Caco-2 (cell line): ENCODE measurements around the gene TEX22. TPM values are rescaled to one million over a fixed set of nuclear protein-coding genes. Genes with fewer than 3 reads are reported as not detected.

Source experiments
- BruUV-seq: library from RNA; stranded (reverse); fragments of 400-500 nt; replicated peaks from 2 replicates; lab custom pipeline; 2021; lab: Mats Ljungman, UMichigan
- CTCF ChIA-PET: fragments of 300-600 bp; sonication (Branson Sonifier 250); formaldehyde crosslinking; loops from one replicate; lab custom pipeline; 2022; ENCODE audit warnings: antibody characterized with exemption; lab: Charles Lee
- POLR2A ChIA-PET: fragments of 300-600 bp; sonication (Branson Sonifier 250); formaldehyde crosslinking; loops from one replicate; lab custom pipeline; 2022; ENCODE audit warnings: antibody characterized with exemption; lab: Charles Lee
- DNase-seq, 2 experiments: peaks; one replicate each; pipeline versions ENCODE4 v3.0.0 to v3.0.0-alpha.2; 2020 to 2022
- H3K27me3 ChIP-seq: replicated peaks from 2 replicates; pipeline ENCODE4 v1.6.0; 2011; ENCODE audit warnings: low read length; ENCODE audit not compliant: control insufficient read depth, insufficient read depth
- H3K36me3 ChIP-seq: 2 replicates; pipeline ENCODE4 v1.5.1; 2011; ENCODE audit warnings: low read length; ENCODE audit not compliant: control insufficient read depth, insufficient read depth
- H3K4me1 ChIP-seq: fragments of 250-450 bp; sonication (Bioruptor Pico); 2 replicates; pipeline ENCODE4 v1.5.1; 2020; ENCODE audit warnings: mild to moderate bottlenecking
- H3K4me3 ChIP-seq: 2 replicates; pipeline ENCODE4 v1.5.1; 2011; ENCODE audit warnings: low read depth, mild to moderate bottlenecking, control low read depth, low read length
- H3K9me3 ChIP-seq: fragments of 250-450 bp; sonication (Bioruptor Pico); 2 replicates; pipeline ENCODE4 v1.5.1; 2020; ENCODE audit warnings: mild to moderate bottlenecking, moderate library complexity
- H3K27ac Mint-ChIP-seq: one replicate; pipeline ENCODE4 v1.8.0; 2022; ENCODE audit warnings: mixed read lengths; ENCODE audit not compliant: unreplicated experiment
- H3K27me3 Mint-ChIP-seq: one replicate; pipeline ENCODE4 v1.8.0; 2022; ENCODE audit warnings: mixed read lengths; ENCODE audit not compliant: insufficient read depth, unreplicated experiment
- H3K36me3 Mint-ChIP-seq: one replicate; pipeline ENCODE4 v1.8.0; 2022; ENCODE audit warnings: mild to moderate bottlenecking, mixed read lengths; ENCODE audit not compliant: insufficient read depth, unreplicated experiment
- H3K4me1 Mint-ChIP-seq: one replicate; pipeline ENCODE4 v1.8.0; 2022; ENCODE audit warnings: low read depth, mixed read lengths; ENCODE audit not compliant: unreplicated experiment
- H3K4me3 Mint-ChIP-seq: one replicate; pipeline ENCODE4 v1.8.0; 2022; ENCODE audit warnings: mild to moderate bottlenecking, moderate library complexity, mixed read lengths; ENCODE audit not compliant: unreplicated experiment
- H3K9me3 Mint-ChIP-seq: one replicate; pipeline ENCODE4 v1.8.0; 2022; ENCODE audit warnings: mixed read lengths; ENCODE audit not compliant: unreplicated experiment
- intact Hi-C: fragments of 100-400 bp; cut with micrococcal nuclease; formaldehyde crosslinking; loops from one replicate; pipeline ENCODE4 v1.10.0; 2022; ENCODE audit not compliant: unreplicated experiment
- total RNA-seq: library from RNA; stranded (reverse); gene quantifications from 2 replicates; pipeline ENCODE4 v1.2.3, GENCODE V29; 2022
- TF ChIP-seq, protein P1 (sequence below), 2 experiments: fragments of 200-600 bp in 1 of 2; IDR thresholded peaks; 1 replicate in 1 of 2; 2 replicates in 1 of 2; pipeline versions ENCODE4 v1.5.1 to v1.8.0; 2011 to 2022; ENCODE audit warnings: antibody characterized with exemption in 1 of 2, control low read depth in 1 of 2, inconsistent platforms in 1 of 2, low read depth in 1 of 2, low read length in 1 of 2, mild to moderate bottlenecking in 1 of 2, moderate library complexity in 1 of 2; ENCODE audit not compliant: insufficient read depth in 1 of 2, severe bottlenecking in 1 of 2, unreplicated experiment in 1 of 2

TEX22 gene
- total RNA-seq, 1 experiment from 2014 or later, result 0.86 TPM

DNA sequence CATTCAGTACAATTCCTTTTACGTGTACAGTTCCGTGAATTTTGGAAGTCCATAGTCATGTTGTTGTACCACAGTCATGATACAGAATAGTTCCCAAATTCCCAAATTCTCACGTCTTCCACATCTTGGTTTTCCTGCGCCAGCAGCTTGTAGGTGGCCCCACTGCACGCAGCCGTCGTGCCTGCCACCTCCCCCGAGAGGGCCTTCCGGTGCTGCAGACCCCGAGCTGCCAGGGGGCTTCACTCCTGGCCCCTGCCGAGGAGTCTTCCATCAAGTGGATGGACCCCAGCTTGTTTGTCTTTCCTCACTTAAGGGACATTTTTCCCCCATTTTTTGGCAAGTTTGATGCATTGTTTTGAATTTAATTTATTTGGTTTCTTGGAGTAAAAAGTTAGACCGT is 38.1 kb downstream of the TEX22 start:
- POLR2A ChIA-PET, result no interaction called here
- no peaks in the 10 kb centered on the region for H3K27me3 ChIP-seq
- no peak overlapping the region for H3K27ac Mint-ChIP-seq
- no peaks in the 10 kb centered on the region for H3K9me3 Mint-ChIP-seq
- H3K4me3 Mint-ChIP-seq, result no peak overlapping the region
- DNase-seq, result no peak
- no TSS peak for BruUV-seq
- H3K27me3 Mint-ChIP-seq, result no peaks in the 10 kb centered on the region
- H3K4me3 ChIP-seq, result no peak overlapping the region
- TF ChIP-seq, protein P1, sequence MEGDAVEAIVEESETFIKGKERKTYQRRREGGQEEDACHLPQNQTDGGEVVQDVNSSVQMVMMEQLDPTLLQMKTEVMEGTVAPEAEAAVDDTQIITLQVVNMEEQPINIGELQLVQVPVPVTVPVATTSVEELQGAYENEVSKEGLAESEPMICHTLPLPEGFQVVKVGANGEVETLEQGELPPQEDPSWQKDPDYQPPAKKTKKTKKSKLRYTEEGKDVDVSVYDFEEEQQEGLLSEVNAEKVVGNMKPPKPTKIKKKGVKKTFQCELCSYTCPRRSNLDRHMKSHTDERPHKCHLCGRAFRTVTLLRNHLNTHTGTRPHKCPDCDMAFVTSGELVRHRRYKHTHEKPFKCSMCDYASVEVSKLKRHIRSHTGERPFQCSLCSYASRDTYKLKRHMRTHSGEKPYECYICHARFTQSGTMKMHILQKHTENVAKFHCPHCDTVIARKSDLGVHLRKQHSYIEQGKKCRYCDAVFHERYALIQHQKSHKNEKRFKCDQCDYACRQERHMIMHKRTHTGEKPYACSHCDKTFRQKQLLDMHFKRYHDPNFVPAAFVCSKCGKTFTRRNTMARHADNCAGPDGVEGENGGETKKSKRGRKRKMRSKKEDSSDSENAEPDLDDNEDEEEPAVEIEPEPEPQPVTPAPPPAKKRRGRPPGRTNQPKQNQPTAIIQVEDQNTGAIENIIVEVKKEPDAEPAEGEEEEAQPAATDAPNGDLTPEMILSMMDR (IDR thresholded peaks at IDR 0.05; ENCODE audit: insufficient read depth in 1 of 2, low read depth in 1 of 2, low read length in 1 of 2, severe bottlenecking in 1 of 2, unreplicated experiment in 1 of 2), result no peak
- 0 out of 2 replicates have a peak, but pooled peaks cover 4% of the 10 kb centered on the region for H3K4me1 ChIP-seq
- no peaks in the 10 kb centered on the region; the same call in 1 of the 2 replicates for H3K36me3 ChIP-seq
- H3K4me1 Mint-ChIP-seq, result peaks cover 4% of the 10 kb centered on the region
- H3K9me3 ChIP-seq, result no peaks in the 10 kb centered on the region
- H3K36me3 Mint-ChIP-seq, result peaks cover 21% of the 10 kb centered on the region
- CTCF ChIA-PET, result no interaction called here
- intact Hi-C loops, result no loop called here

DNA sequence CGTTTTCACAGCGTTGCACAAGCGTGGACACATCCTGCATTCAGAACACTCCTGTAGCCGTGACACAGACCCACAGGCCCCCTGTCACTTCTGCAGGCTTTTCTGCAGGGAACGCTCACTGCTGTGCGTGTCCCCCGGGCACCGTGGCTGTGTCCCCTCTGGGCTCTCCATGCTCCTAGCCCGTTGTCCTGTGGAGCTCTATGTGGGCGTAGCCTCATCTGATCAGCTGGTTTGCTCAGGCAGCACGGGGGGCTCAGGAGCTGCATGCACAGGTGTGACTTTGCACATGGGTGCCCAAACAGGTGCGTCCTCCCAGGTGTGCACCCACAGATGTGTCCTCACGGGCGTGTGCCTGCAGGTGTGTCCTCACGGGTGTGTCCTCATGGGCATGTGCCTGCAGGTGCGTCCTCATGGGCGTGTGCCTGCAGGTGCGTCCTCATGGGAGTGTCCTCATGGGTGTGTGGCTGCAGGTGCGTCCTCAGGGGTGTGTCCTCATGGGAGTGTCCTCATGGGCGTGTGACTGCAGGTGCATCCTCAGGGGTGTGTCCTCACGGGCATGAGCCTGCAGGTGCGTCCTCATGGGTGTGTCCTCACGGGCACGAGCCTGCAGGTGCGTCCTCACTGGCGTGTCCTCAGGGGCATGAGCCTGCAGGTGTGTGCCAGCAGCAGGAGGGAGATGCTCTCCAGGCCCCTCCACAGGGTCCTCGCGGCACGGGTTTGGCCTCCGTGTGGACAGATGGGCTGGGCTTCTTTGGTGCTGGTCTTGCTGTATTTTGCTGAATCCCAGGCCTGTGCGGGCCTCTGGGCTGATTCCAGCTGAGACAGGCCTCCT is 38.8 kb downstream of the TEX22 start:
- DNase-seq, result no peak
- CTCF ChIA-PET, result no interaction called here
- peaks cover 4% of the 10 kb centered on the region for H3K4me1 Mint-ChIP-seq
- POLR2A ChIA-PET, result no interaction called here
- H3K4me1 ChIP-seq, result 0 out of 2 replicates have a peak, but pooled peaks cover 4% of the 10 kb centered on the region
- TF ChIP-seq, protein P1 (IDR thresholded peaks at IDR 0.05; ENCODE audit: insufficient read depth in 1 of 2, low read depth in 1 of 2, low read length in 1 of 2, severe bottlenecking in 1 of 2, unreplicated experiment in 1 of 2), result no peak
- H3K27ac Mint-ChIP-seq, result no peak overlapping the region
- H3K27me3 ChIP-seq, result no peaks in the 10 kb centered on the region
- BruUV-seq, result no TSS peak
- intact Hi-C loops, result no loop called here
- no peaks in the 10 kb centered on the region for H3K27me3 Mint-ChIP-seq
- peaks cover 21% of the 10 kb centered on the region for H3K36me3 Mint-ChIP-seq
- no peak overlapping the region for H3K4me3 Mint-ChIP-seq
- H3K36me3 ChIP-seq, result no peaks in the 10 kb centered on the region; the same call in 1 of the 2 replicates
- H3K9me3 ChIP-seq, result no peaks in the 10 kb centered on the region
- no peak overlapping the region for H3K4me3 ChIP-seq
- H3K9me3 Mint-ChIP-seq, result no peaks in the 10 kb centered on the region

DNA sequence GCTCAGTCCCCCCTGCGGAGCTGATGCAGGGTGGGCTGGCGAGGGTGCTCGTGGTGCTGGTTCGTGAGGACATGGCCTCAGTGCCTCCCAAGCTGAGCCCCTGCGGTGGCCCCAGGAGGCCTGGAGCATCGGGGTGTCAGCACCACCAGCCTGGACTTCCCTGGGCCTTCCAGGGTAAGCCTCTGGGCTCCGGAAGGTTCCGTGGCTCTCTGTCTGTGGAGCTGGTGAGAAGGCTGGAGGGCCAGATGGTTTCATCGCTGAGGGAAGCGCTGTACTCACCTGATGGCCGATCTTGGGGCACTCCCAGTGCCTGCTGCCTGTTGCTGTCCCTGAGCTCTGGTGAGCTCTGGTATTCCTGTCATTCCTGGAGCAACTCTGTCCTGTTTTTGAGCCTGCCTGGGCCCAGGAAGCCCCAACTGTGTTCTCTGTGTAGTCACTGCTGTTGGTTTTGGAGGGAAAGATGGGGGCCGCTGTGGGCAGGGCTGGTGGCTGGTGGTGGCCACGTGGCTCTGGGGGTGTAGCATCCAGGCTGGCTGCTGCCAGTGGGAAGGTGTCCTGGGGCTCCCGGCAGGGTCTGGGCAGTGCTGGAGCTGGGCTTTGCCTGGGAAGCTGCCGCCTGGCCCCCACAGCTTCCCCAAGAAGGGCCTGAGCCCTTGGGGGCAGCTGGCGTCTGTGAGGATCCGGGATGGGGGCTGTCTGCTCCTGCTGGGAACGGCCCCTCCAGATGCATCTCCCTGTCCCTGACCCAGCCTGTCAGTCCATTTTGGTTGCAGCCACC is 39.6 kb downstream of the TEX22 start:
- TF ChIP-seq, protein P1 (IDR thresholded peaks at IDR 0.05; ENCODE audit: insufficient read depth in 1 of 2, low read depth in 1 of 2, low read length in 1 of 2, severe bottlenecking in 1 of 2, unreplicated experiment in 1 of 2), result no peak
- no peak overlapping the region for H3K4me3 ChIP-seq
- H3K27me3 ChIP-seq, result no peaks in the 10 kb centered on the region
- BruUV-seq, result no TSS peak
- Mint-ChIP-seq H3K4me1 (peaks cover 4% of the 10 kb centered on the region), H3K36me3 (peaks cover 18% of the 10 kb centered on the region), H3K27ac (no peak overlapping the region), H3K27me3 (no peaks in the 10 kb centered on the region), H3K9me3 (no peaks in the 10 kb centered on the region), H3K4me3 (no peak overlapping the region)
- POLR2A ChIA-PET, result no interaction called here
- CTCF ChIA-PET, result no interaction called here
- no peaks in the 10 kb centered on the region for H3K9me3 ChIP-seq
- H3K36me3 ChIP-seq, result no peaks in the 10 kb centered on the region; the same call in 1 of the 2 replicates
- DNase-seq, result no peak
- intact Hi-C loops, result no loop called here
- 0 out of 2 replicates have a peak, but pooled peaks cover 4% of the 10 kb centered on the region for H3K4me1 ChIP-seq
